ENCODE data around the gene FAM120B.

- TF ChIP-seq EZH2 (IDR thresholded peaks at IDR 0.05) (no peak), POLR2AphosphoS5 (IDR thresholded peaks at IDR 0.05; ENCODE audit: borderline replicate concordance, low read depth, low read length) (no peak)
Observed at GRCh38 chr6:170281331-170282292, 24.9 kb upstream of the FAM120B start.

Data from SK-N-MC (cell line).